ENCODE data around the gene MUC6.

The MUC6 gene

GRCh38 chr11:1040428-1041148 lies 4.1 kb upstream of the MUC6 start:
- no peak for DNase-seq (ENCODE audit: low read depth, low spot score)
- in situ Hi-C loops (cut with HindIII; ENCODE audit: low sequenced_read_pairs), result no loop called here
- no peak for TF ChIP-seq CTCF (IDR thresholded peaks at IDR 0.05; ENCODE audit: low read depth, low read length)

GRCh38 chr11:1039481-1040427 lies 3.2 kb upstream of the MUC6 start:
- DNase-seq (ENCODE audit: low read depth, low spot score), result no peak
- in situ Hi-C loops (cut with HindIII; ENCODE audit: low sequenced_read_pairs), result no loop called here
- no peak for TF ChIP-seq CTCF (IDR thresholded peaks at IDR 0.05; ENCODE audit: low read depth, low read length)
- H3K4me3 ChIP-seq (ENCODE audit: low read depth, low read length), result no peak overlapping the region

More at GRCh38 chr11:1040428-1041148, 4.1 kb upstream of the MUC6 start:
- no peak overlapping the region for H3K4me3 ChIP-seq (ENCODE audit: low read depth, low read length)

GRCh38 chr11:1038921-1039320 lies 2.4 kb upstream of the MUC6 start:
- no peak for TF ChIP-seq CTCF (IDR thresholded peaks at IDR 0.05; ENCODE audit: low read depth, low read length)
- in situ Hi-C loops (cut with HindIII; ENCODE audit: low sequenced_read_pairs), result no loop called here
- DNase-seq (ENCODE audit: low read depth, low spot score), result no peak
- no peak overlapping the region for H3K4me3 ChIP-seq (ENCODE audit: low read depth, low read length)

GRCh38 chr11:1038361-1038760 lies 1.8 kb upstream of the MUC6 start:
- H3K4me3 ChIP-seq (ENCODE audit: low read depth, low read length), result no peak overlapping the region
- no peak for TF ChIP-seq CTCF (IDR thresholded peaks at IDR 0.05; ENCODE audit: low read depth, low read length)
- in situ Hi-C loops (cut with HindIII; ENCODE audit: low sequenced_read_pairs), result no loop called here
- no peak for DNase-seq (ENCODE audit: low read depth, low spot score)

GRCh38 chr11:1037506-1038055 lies 1.1 kb upstream of the MUC6 start:
- no peak overlapping the region for H3K4me3 ChIP-seq (ENCODE audit: low read depth, low read length)
- no peak for DNase-seq (ENCODE audit: low read depth, low spot score)
- in situ Hi-C loops (cut with HindIII; ENCODE audit: low sequenced_read_pairs), result no loop called here
- TF ChIP-seq CTCF (IDR thresholded peaks at IDR 0.05; ENCODE audit: low read depth, low read length), result no peak

GRCh38 chr11:1036931-1037330 lies 413 bp upstream of the MUC6 start:
- no peak for TF ChIP-seq CTCF (IDR thresholded peaks at IDR 0.05; ENCODE audit: low read depth, low read length)
- no peak for DNase-seq (ENCODE audit: low read depth, low spot score)
- no peak overlapping the region for H3K4me3 ChIP-seq (ENCODE audit: low read depth, low read length)
- in situ Hi-C loops (cut with HindIII; ENCODE audit: low sequenced_read_pairs), result no loop called here
